HAP-1 (cell line): Measurements from ENCODE around the gene NMBR.
"Not testable (repeated sequence)": the region's sequence is repeated elsewhere in the genome, so short reads cannot be mapped to it uniquely, and the experiment has no call there.

Source experiments
- DNase-seq, 2 experiments: peaks; one replicate each; pipeline ENCODE4 v3.0.0-alpha.2; 2016 to 2020; ENCODE audit warnings: low spot score in 2 of 2
- H3K27me3 ChIP-seq: fragments of 250-450 bp; sonication (Bioruptor Pico); 2 replicates; pipeline ENCODE4 v1.5.1; 2020; ENCODE audit warnings: low read depth, mild to moderate bottlenecking, moderate library complexity
- H3K36me3 ChIP-seq: fragments of 250-450 bp; sonication (Bioruptor Pico); replicated peaks from 2 replicates; pipeline ENCODE4 v1.5.1; 2020; ENCODE audit warnings: mild to moderate bottlenecking
- H3K4me1 ChIP-seq: fragments of 250-450 bp; sonication (Bioruptor Pico); 2 replicates; pipeline ENCODE4 v1.5.1; 2020; ENCODE audit warnings: mild to moderate bottlenecking
- H3K4me3 ChIP-seq: fragments of 250-450 bp; sonication (Bioruptor Pico); 2 replicates; pipeline ENCODE4 v1.5.1; 2020; ENCODE audit warnings: mild to moderate bottlenecking, moderate library complexity
- H3K9me3 ChIP-seq: fragments of 250-450 bp; sonication (Bioruptor Pico); 2 replicates; pipeline ENCODE4 v1.5.1; 2020; ENCODE audit warnings: mild to moderate bottlenecking, moderate library complexity
- in situ Hi-C: fragments of 300-500 bp; cut with MboI; formaldehyde crosslinking; loops from 3 replicates; pipeline ENCODE4 v1.14.3; 2020; ENCODE audit warnings: low sequenced_read_pairs, inconsistent platforms, mixed read lengths

The NMBR gene

GRCh38 chr6:142146828-142147662 is at the start of gene NMBR, which contains the start of gene VTA1:
Gene NMBR, minus strand, starts transcription at chr6:142147122. Its CDS starts 58,464 bp downstream, at chr6:142088658.
Gene VTA1, plus strand, starts transcription at chr6:142147263. Its CDS starts 25 bp downstream, at chr6:142147288.
- Histone ChIP-seq H3K4me3 (peak within 1 kb of the TSS; percentile 62), H3K36me3 (no peaks in the 10 kb centered on the region), H3K27me3 (no peaks in the 10 kb centered on the region; the same call in 1 of the 2 replicates), H3K9me3 (no peaks in the 10 kb centered on the region), H3K4me1 (peaks cover 9% of the 10 kb centered on the region)
- peak; percentile 96 for DNase-seq
- in situ Hi-C loops, result no loop called here

DNA sequence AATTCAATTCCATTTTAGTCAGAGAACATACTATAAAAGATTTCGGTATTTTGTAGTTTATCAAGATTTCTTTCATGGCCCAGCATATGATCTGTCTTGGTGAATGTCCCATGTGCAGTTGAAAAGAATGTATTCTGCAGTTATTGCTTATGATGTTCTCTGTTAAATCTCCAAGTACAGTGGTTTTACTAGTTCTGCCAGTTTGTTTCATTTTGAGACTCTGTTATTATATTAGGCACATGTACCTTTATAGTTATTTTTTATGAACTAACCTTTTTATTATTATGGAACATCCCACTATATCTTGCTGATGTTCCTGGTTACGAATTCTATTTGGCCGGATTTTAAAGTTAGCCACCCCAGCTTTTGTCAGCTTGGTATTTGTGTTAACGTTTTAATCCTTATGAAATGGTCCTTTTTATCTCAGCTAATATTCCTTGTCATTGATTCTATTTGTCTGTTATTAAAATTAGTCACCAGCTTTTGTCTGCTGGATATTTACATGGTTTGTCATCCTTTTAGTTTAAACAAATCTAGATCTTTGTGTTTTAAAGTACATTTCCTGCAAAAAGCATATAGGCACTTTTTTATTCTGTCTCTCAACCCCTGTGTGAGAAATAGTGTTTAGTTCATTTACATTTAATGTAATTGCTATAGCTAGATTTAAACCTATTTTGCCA is 49.1 kb upstream of the NMBR start:
- no peaks in the 10 kb centered on the region for H3K9me3 ChIP-seq
- no peak overlapping the region for H3K4me3 ChIP-seq
- H3K36me3 ChIP-seq, result no peaks in the 10 kb centered on the region; the same call in 1 of the 2 replicates
- H3K4me1 ChIP-seq, result no peaks in the 10 kb centered on the region
- no peaks in the 10 kb centered on the region for H3K27me3 ChIP-seq
- in situ Hi-C loops, result no loop called here
- DNase-seq, result no peak

GRCh38 chr6:142193621-142194020 is 46.7 kb upstream of the NMBR start:
- Histone ChIP-seq H3K9me3 (no peaks in the 10 kb centered on the region), H3K4me1 (no peaks in the 10 kb centered on the region), H3K36me3 (0 out of 2 replicates have a peak, but pooled peaks cover 3% of the 10 kb centered on the region), H3K4me3 (no peak overlapping the region), H3K27me3 (no peaks in the 10 kb centered on the region)
- in situ Hi-C loops, result no loop called here
- DNase-seq, result no peak

- peaks cover 3% of the 10 kb centered on the region for H3K4me1 ChIP-seq
- H3K4me3 ChIP-seq, result no peak overlapping the region
- 0 out of 2 replicates have a peak, but pooled peaks cover 3% of the 10 kb centered on the region for H3K36me3 ChIP-seq
- no peak for DNase-seq
- in situ Hi-C loops, result no loop called here
- H3K27me3 ChIP-seq, result no peaks in the 10 kb centered on the region
- H3K9me3 ChIP-seq, result no peaks in the 10 kb centered on the region
These were observed 45.4 kb upstream of the NMBR start for GRCh38 chr6:142192343-142192742.

DNA sequence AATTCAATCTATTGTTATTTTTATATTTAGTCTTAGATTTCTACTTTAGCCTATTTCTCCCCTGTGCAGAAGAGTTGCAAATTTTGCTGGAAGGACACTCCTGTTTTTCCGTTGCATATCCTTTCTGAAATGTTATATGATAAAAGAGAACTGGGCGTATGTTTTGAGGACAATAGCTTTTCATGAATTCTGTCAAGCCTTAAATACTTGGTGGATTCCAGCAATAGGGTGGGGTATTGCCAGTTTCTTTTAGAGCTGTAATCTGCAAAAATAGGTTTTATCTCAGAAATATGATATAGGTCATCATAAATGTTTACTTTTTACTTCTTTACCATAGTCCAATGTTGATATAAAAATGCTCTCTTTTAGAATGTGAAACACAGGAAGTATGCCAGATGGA is 42.1 kb upstream of the NMBR start:
- in situ Hi-C loops, result no loop called here
- Histone ChIP-seq H3K4me3 (no peak overlapping the region), H3K4me1 (peaks cover 6% of the 10 kb centered on the region), H3K9me3 (no peaks in the 10 kb centered on the region), H3K36me3 (0 out of 2 replicates have a peak, but pooled peaks cover 3% of the 10 kb centered on the region), H3K27me3 (no peaks in the 10 kb centered on the region)
- no peak for DNase-seq

DNA sequence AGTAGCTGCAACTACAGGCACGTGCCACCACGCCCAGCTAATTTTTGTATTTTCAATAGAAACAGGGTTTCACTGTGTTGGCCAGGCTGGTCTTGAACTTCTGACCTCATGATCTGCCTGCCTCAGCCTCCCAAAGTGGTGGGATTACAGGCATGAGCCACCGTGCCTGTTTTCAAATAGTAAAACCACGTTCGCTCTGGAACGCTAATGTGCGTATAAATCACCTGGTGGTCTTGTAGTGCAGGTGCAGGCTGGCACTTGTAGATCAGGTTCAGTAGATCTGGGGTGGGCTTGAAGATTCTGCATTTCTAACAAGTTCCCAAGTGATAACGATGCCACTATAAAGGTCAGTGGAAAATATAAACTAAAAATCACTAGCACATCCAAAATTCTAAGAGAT is 41.4 kb upstream of the NMBR start:
- H3K4me1 ChIP-seq, H3K4me3 ChIP-seq, H3K27me3 ChIP-seq, DNase-seq, in situ Hi-C loops, H3K36me3 ChIP-seq, H3K9me3 ChIP-seq: not testable (repeated sequence)

- H3K27me3 ChIP-seq, result no peaks in the 10 kb centered on the region
- no peaks in the 10 kb centered on the region for H3K9me3 ChIP-seq
- H3K4me1 ChIP-seq, result peaks cover 7% of the 10 kb centered on the region
- in situ Hi-C loops, result no loop called here
- H3K4me3 ChIP-seq, result no peak overlapping the region
- 0 out of 2 replicates have a peak, but pooled peaks cover 3% of the 10 kb centered on the region for H3K36me3 ChIP-seq
- DNase-seq, result peak; percentile 43 to 59
These were observed 40.3 kb upstream of the NMBR start for GRCh38 chr6:142187209-142187608.

DNA sequence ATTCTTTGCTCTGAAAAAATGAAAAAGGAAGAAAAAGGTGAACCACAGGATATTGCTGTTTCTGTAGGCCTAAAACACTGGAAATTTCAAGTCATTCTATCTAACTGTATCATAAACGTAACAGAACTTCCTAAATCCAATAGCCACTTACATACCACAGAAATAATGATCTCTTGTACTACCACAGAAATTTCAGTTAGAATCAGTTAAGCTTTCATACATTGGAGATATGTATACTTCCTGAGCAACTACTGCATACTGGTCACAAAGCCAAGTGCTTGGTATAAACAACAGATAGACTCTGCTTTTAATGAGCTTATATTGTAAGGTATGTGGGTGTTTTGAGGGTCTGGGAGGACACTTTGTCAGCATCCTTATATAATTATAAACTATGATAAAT is 38.7 kb upstream of the NMBR start:
- H3K4me1 ChIP-seq, result peaks cover 13% of the 10 kb centered on the region
- H3K9me3 ChIP-seq, result no peaks in the 10 kb centered on the region
- no peak for DNase-seq
- no peak overlapping the region for H3K4me3 ChIP-seq
- H3K36me3 ChIP-seq, result 0 out of 2 replicates have a peak, but pooled peaks cover 2% of the 10 kb centered on the region
- no peaks in the 10 kb centered on the region for H3K27me3 ChIP-seq
- in situ Hi-C loops, result no loop called here

GRCh38 chr6:142184307-142184706 is 37.4 kb upstream of the NMBR start:
- Histone ChIP-seq H3K36me3 (no peaks in the 10 kb centered on the region), H3K4me3 (no peak overlapping the region), H3K27me3 (no peaks in the 10 kb centered on the region), H3K9me3 (no peaks in the 10 kb centered on the region), H3K4me1 (peaks cover 13% of the 10 kb centered on the region)
- in situ Hi-C loops, result no loop called here
- no peak for DNase-seq

- no peak for DNase-seq
- Histone ChIP-seq H3K4me1 (peaks cover 13% of the 10 kb centered on the region), H3K9me3 (no peaks in the 10 kb centered on the region), H3K27me3 (no peaks in the 10 kb centered on the region), H3K4me3 (no peak overlapping the region), H3K36me3 (no peaks in the 10 kb centered on the region)
- in situ Hi-C loops, result no loop called here
These were observed 36.4 kb upstream of the NMBR start for GRCh38 chr6:142183351-142183750.

GRCh38 chr6:142182004-142182403 is 35.1 kb upstream of the NMBR start:
- peak in 1 of 2 experiments; percentile 74 for DNase-seq
- Histone ChIP-seq H3K4me1 (peaks cover 7% of the 10 kb centered on the region), H3K9me3 (no peaks in the 10 kb centered on the region), H3K27me3 (no peaks in the 10 kb centered on the region), H3K36me3 (peaks cover 1% of the 10 kb centered on the region), H3K4me3 (no peak overlapping the region)
- in situ Hi-C loops, result no loop called here

DNA sequence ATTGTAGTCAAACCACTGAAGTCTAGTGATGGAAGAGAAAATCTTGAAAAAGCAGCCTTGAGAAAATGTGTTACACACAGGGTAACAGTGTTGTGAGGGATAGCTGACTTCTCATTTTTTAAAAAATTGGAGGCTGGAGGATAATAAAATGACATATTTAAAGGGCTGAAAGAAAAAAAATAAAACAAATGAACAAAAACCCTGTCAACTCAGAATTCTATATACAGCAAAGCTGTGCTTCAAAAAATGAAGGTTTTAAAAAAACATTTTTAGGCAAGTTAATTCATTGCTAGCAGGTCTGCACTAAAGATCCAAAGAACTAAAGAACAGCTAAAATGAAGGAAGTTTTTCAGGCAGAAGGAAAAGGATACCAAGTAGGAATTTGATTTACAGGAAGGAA is 31.2 kb upstream of the NMBR start:
- DNase-seq, result no peak
- in situ Hi-C loops, result no loop called here

GRCh38 chr6:142174703-142175102 is 27.8 kb upstream of the NMBR start:
- no peaks in the 10 kb centered on the region for H3K4me1 ChIP-seq
- no peaks in the 10 kb centered on the region for H3K27me3 ChIP-seq
- no peak for DNase-seq
- in situ Hi-C loops, result no loop called here
- no peaks in the 10 kb centered on the region for H3K9me3 ChIP-seq
- no peak overlapping the region for H3K4me3 ChIP-seq
- peaks cover 19% of the 10 kb centered on the region for H3K36me3 ChIP-seq

More for the DNA sequence above, 31.2 kb upstream of the NMBR start:
- H3K27me3 ChIP-seq, result no peaks in the 10 kb centered on the region
- H3K4me3 ChIP-seq, result no peak overlapping the region
- peaks cover 6% of the 10 kb centered on the region for H3K36me3 ChIP-seq
- H3K4me1 ChIP-seq, result peaks cover 7% of the 10 kb centered on the region
- H3K9me3 ChIP-seq, result no peaks in the 10 kb centered on the region

- Histone ChIP-seq H3K27me3 (no peaks in the 10 kb centered on the region), H3K4me3 (no peak overlapping the region), H3K4me1 (no peaks in the 10 kb centered on the region), H3K36me3 (peaks cover 19% of the 10 kb centered on the region), H3K9me3 (no peaks in the 10 kb centered on the region)
- in situ Hi-C loops, result no loop called here
- DNase-seq, result no peak
These were observed 27.1 kb upstream of the NMBR start for GRCh38 chr6:142173980-142174379.
